Stimulated activated CD8-positive, alpha-beta memory T cell treated with anti-CD3 and anti-CD28 coated beads, Interleukin-12 subunit alpha, Interleukin-12 subunit beta, amount 100 ng/mL, for 24 hours (primary cell): ENCODE measurements around the gene OR13J1.
"Not testable (repeated sequence)": the region's sequence is repeated elsewhere in the genome, so short reads cannot be mapped to it uniquely, and the experiment has no call there.

ENCODE experiments used
- DNase-seq: peaks from one replicate; pipeline ENCODE4 v3.0.0-alpha.2; 2020; ENCODE audit errors: extremely low read depth

OR13J1 gene, protein sequence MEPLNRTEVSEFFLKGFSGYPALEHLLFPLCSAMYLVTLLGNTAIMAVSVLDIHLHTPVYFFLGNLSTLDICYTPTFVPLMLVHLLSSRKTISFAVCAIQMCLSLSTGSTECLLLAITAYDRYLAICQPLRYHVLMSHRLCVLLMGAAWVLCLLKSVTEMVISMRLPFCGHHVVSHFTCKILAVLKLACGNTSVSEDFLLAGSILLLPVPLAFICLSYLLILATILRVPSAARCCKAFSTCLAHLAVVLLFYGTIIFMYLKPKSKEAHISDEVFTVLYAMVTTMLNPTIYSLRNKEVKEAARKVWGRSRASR

GRCh38 chr9:35870351-35870923 is at the start of gene OR13J1:
TSS of gene OR13J1 (minus strand) at chr9:35870401. CDS start at chr9:35870401, 0 bp downstream.
- DNase-seq = no peak

GRCh38 chr9:35919212-35920008 is 49.2 kb upstream of the OR13J1 start:
- no peak for DNase-seq

- no peak for DNase-seq
Observed at GRCh38 chr9:35918780-35919179, 48.6 kb upstream of the OR13J1 start.

DNA sequence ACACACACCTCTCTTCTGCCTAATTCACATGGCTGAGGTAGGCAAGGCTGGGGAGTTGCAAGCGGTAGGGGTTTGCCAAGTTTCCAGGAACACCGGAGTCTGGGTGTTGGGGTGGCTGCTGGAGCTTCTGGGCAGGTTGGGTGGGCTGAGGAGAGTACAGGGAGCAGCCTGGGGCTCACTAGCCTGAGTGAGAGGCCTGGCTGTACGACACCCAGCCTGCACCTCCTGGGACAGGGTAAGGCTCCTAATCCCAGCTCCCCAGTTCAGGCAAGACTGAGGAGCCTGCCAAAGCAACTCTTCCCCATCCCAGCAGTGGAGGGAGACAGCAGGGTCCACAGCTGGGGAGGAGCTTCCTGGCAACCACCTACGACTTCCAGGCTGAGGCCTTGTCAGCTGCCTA is 47.1 kb upstream of the OR13J1 start:
- DNase-seq = no peak

DNA sequence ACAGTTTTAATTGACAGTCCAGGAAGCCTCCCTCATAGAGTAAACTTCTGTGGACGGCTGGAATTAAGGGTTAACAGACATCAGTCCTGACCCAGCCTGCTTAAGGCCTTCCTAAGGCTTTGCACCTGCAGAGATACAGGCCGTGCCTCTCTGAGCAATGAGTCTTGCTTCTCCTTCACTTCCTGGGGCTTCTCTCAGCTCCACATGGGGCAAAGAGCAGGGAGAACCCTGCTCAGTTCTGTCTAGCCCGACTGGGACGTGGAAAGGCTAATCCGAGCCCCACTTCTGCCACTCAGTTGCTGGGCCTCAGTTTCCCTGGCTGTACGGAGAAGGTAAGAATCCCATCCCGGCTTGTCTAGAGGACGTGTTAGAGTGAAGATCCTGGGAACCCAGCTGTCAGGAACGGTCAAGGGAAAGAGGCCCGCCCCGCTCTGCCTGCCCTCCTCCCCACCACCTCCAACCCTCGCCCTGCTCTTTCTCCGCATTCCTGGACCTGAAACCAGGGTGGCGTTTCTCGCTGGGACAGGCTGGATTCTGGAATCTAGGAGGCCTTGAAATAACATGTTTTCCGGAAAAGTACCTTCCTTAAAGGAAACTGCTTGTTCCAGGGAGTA is 45.6 kb upstream of the OR13J1 start:
- no peak for DNase-seq

GRCh38 chr9:35914301-35914807 is 44.2 kb upstream of the OR13J1 start:
- DNase-seq = no peak

GRCh38 chr9:35913429-35913828 is 43.2 kb upstream of the OR13J1 start:
- DNase-seq = not testable (repeated sequence)

DNA sequence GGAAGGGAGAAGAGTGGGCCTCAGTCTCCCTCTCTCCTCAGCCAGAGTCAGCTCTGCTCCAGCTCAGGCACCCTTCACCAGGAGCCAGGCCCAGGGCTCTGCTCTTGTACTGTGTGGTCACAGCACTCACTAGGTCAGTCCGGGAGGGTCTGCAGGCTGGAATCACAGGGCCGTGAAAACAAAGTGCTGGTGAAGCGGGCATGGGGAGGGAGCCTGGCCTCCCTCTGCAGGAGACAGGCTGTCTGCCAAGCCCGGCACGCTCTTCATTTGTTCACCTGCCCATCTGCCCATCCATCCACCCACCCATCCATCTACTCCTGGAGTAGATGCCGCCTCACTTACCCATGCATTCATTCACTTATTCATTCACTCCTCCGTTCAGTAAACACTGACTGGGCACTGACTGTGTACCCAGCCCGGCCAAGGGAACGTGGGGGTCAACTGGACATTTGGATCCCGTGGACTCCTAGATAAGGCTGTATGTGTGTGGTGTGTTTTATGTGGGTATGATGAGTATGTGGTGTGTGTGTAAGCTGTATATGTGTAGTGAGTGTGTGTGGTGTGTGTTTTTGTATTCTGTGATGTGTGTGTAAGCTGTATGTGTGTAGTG is 42.7 kb upstream of the OR13J1 start:
- no peak for DNase-seq

GRCh38 chr9:35911690-35912089 is 41.5 kb upstream of the OR13J1 start:
- no peak for DNase-seq

DNA sequence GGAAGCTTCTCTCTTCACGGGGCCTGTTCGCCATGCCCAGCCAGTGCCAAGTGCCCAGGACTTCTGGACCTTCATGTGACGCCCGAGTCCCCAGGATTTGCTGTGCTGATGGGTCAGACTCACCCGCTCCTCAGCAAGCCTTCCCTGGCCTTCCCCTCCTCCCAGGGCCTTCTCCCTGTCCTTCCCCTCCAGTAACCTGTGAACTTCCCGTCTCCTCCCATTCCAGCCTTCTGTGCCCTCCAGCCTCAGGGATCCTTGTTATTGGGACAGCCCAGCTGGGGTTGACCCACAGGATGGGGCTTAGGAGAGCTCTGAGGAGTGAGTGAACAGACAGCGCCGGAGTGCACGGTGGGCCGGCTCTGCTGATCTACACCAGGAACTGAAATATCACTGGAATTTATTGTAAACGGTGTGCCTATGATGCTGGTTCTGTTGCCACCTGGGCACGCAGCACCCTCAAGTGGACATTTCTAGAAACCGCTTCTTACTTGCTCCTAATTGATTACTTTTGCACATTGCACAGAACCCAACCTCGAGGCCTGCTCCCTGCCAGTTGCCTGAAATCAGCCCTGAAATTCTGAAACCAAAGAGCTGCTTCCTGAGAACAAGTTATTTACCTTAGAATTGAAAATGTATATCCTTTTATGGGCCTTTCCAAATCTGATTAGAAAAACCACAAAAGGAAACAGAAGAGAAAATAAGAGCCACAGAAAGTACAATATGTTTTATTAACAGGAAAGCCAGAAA is 40.6 kb upstream of the OR13J1 start:
- DNase-seq = no peak

DNA sequence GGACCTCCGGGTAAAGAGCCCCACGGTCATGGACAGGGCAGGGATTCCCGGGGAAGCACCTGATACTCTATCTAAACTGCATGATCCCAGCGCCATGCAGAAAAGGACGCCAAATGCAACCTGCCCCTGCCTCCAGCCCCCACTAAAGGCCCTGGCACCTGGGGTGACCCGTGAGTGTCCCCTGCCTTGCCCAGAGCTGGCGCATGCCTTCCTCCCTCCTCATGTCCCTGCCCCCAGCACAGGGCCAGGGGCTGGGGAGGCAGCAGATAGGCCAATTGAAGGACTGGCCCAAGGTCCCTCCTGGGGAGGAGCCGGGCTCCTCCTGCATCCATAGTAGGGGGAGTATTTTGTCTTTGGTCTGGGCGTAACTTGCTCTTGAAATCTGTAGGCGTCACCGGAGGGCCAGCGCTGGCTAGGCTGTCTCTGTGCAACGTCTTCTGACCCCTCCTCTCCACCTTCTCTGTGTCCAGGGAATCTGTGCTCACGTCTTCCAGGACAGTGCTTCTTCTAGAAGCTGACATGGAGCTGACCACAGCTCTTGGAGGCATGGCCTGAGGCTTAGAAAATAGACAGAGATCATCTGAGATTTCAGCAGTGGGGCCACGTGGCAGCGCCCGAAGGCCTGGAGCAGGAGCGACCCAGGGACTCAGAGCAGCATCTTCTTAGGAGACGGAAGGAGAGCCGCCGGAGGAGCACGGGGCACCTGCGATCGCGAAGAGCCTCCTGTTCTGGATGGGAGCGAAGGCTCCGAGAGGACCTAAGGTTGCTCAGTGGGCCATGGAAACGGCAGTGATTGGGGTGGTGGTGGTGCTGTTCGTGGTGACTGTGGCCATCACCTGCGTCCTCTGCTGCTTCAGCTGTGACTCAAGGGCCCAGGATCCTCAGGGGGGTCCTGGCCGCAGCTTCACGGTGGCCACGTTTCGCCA is 39.7 kb upstream of the OR13J1 start:
- DNase-seq = no peak

GRCh38 chr9:35909274-35909673 is 39.1 kb upstream of the OR13J1 start, which contains the start of gene SPAAR:
TSS of gene SPAAR (plus strand) at chr9:35909490. CDS start at chr9:35910464, 974 bp downstream.
- DNase-seq = no peak

DNA sequence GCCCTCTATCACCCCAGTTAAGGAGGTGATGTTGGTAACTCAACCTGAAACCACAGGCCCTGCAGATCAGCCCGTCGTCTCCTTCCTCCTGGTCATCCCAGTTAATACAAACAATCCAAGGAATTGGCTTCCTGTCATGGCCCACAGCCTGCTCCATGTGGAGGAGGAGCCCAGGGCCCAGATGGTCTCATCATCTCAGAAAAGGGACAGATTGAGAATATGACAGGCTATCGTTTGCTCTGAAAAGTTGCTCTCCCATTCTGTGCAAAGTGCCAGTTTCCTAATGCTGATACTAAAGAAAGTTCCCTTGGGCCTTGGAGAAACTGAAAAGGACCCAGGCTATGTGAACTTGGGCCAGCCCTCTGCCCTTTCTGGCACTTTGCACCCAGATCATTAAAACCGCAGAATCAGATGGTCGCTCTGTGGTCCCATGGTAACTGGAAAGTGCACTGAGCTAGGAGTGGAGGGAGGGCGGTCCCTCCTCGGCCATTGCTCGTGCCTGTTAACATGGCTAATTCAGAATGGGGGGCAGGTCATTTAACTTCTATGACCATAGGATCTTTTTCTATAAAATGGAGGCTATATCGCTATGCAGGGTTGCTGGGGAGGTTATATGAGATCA is 38.4 kb upstream of the OR13J1 start:
- no peak for DNase-seq

- no peak for DNase-seq
Observed at GRCh38 chr9:35907711-35908503, 37.7 kb upstream of the OR13J1 start.

DNA sequence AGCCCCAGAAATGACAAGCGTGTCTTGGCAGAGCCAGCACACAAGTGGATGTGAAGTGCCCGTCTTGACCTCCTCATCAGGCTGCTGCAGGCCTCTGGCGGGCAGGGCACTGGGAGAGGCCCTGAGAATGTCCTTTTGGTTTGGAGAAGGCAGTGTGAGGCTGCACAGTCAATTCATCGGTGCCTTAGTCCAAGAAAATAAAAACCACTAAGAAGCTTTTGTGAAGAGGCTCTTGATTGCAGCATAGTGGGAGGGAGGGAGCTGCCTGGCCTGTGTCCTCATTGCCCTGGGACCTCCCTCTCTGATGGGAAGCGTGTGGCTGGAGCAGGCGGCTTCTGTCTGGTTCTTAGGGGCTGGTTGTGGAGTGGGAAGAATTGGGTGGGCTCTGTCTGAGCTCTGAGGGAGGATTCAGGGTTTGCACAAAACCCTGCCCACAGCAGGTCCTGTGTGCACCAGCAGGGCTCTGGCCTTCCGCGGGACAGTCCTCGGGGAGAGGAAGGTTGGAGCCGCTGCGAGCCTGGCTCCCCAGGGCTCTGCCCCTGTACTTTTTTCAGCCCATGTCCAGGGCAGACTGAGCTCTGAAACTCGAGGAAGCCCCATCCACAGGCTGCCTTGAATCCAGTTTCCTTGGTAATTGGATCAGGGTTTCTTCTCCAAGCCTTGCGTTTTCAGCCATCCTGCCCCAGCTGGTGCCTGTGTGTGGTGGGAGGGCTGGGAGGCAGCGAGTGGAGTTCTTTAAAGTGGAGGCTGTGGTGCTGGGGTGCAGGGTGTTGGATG is 36.9 kb upstream of the OR13J1 start:
- no peak for DNase-seq

- DNase-seq = no peak
Observed at GRCh38 chr9:35905912-35906679, 35.9 kb upstream of the OR13J1 start, which contains the start of gene HRCT1. TSS of gene HRCT1 (plus strand) at chr9:35906202. CDS start at chr9:35906288, 86 bp downstream.
